Keratinocyte (primary cell): Measurements from ENCODE around the gene CHRNA7. TPM values are rescaled to one million over a fixed set of nuclear protein-coding genes. Genes with fewer than 3 reads are reported as not detected.

ENCODE experiments used
- DNase-seq: peaks from one replicate; pipeline ENCODE4 v3.0.0-alpha.2; 2011; ENCODE audit warnings: low read depth, missing footprints, low spot score
- FAIRE-seq: peaks from 2 replicates; lab custom pipeline; 2011; peaks lifted over from hg19 to GRCh38; lab: Jason Lieb, UNC
- H2AFZ ChIP-seq: 2 replicates; pipeline ENCODE4 v1.6.0; 2012; ENCODE audit warnings: low read length, control low read depth, inconsistent platforms; ENCODE audit not compliant: control insufficient read depth
- H3K27ac ChIP-seq: 2 replicates; pipeline ENCODE4 v1.5.1; 2011; ENCODE audit warnings: low read length; ENCODE audit not compliant: control insufficient read depth, insufficient read depth
- H3K27me3 ChIP-seq: 3 replicates; pipeline ENCODE4 v1.6.0; 2011; ENCODE audit warnings: low read length; ENCODE audit not compliant: control insufficient read depth, insufficient read depth; ENCODE audit errors: extremely low read depth
- H3K36me3 ChIP-seq, 2 experiments: 2 replicates in 1 of 2; 3 replicates in 1 of 2; pipeline ENCODE4 v1.5.1; 2011; ENCODE audit warnings: low read length in 2 of 2, mild to moderate bottlenecking in 1 of 2; ENCODE audit not compliant: control insufficient read depth in 2 of 2, insufficient read depth in 2 of 2; ENCODE audit errors: extremely low read depth in 1 of 2
- H3K4me1 ChIP-seq: 3 replicates; pipeline ENCODE4 v1.5.1; 2011; ENCODE audit warnings: low read length; ENCODE audit not compliant: control insufficient read depth, insufficient read depth; ENCODE audit errors: extremely low read depth
- H3K4me2 ChIP-seq: 3 replicates; pipeline ENCODE4 v1.6.0; 2011; ENCODE audit warnings: low read depth, low read length; ENCODE audit not compliant: control insufficient read depth, insufficient read depth; ENCODE audit errors: extremely low read depth
- H3K4me3 ChIP-seq, 3 experiments: fragments of 200-600 bp in 1 of 3; sonication (generic) in 1 of 3; 2 replicates in 2 of 3; 3 replicates in 1 of 3; pipeline ENCODE4 v1.5.1; 2011 to 2016; ENCODE audit warnings: low read length in 3 of 3, mild to moderate bottlenecking in 3 of 3, control low read depth in 2 of 3, inconsistent platforms in 1 of 3, low read depth in 1 of 3, mixed read lengths in 1 of 3, mixed run types in 1 of 3, moderate library complexity in 1 of 3; ENCODE audit not compliant: control insufficient read depth in 2 of 3, insufficient read depth in 2 of 3; ENCODE audit errors: extremely low read depth in 1 of 3
- H3K79me2 ChIP-seq: 2 replicates; pipeline ENCODE4 v1.6.0; 2012; ENCODE audit warnings: low read length; ENCODE audit not compliant: control insufficient read depth, insufficient read depth
- H3K9ac ChIP-seq: 3 replicates; pipeline ENCODE4 v1.6.0; 2011; ENCODE audit warnings: low read length; ENCODE audit not compliant: control insufficient read depth, insufficient read depth; ENCODE audit errors: extremely low read depth
- H3K9me1 ChIP-seq: 3 replicates; pipeline ENCODE4 v1.6.0; 2011; ENCODE audit warnings: low read length; ENCODE audit not compliant: control insufficient read depth, insufficient read depth; ENCODE audit errors: extremely low read depth
- H3K9me3 ChIP-seq: 2 replicates; pipeline ENCODE4 v1.5.1; 2012; ENCODE audit warnings: low read depth, low read length; ENCODE audit not compliant: control insufficient read depth
- H4K20me1 ChIP-seq: 3 replicates; pipeline ENCODE4 v1.6.0; 2011; ENCODE audit warnings: low read length; ENCODE audit not compliant: control insufficient read depth, insufficient read depth; ENCODE audit errors: extremely low read depth
- CTCF ChIP-seq, 3 experiments: IDR thresholded peaks in 1 of 3; conservative IDR thresholded peaks in 1 of 3; optimal IDR thresholded peaks in 1 of 3; 2 replicates in 2 of 3; 3 replicates in 1 of 3; pipeline versions ENCODE3 to v1.5.1; 2011; ENCODE audit warnings: low read length in 3 of 3, mild to moderate bottlenecking in 3 of 3, moderate library complexity in 2 of 3, control low read depth in 1 of 3, inconsistent platforms in 1 of 3; ENCODE audit not compliant: insufficient read depth in 2 of 3; ENCODE audit errors: extremely low read depth in 1 of 3
- EZH2 ChIP-seq: IDR thresholded peaks from one replicate; pipeline ENCODE4 v1.6.1; 2012; ENCODE audit warnings: inconsistent platforms, mild to moderate bottlenecking, low read length, moderate library complexity
- dilution Hi-C: fragments of 300-500 bp; cut with MboI; formaldehyde crosslinking; loops from one replicate; pipeline ENCODE4 v1.7.0; 2020; ENCODE audit warnings: low sequenced_read_pairs; ENCODE audit not compliant: extremely low pct_ligation_motif_present
- polyA plus RNA-seq, 5 experiments: library from polyadenylated mRNA; depleted of rRNA in 3 of 5; stranded (reverse) in 3 of 5; stranded (forward) in 1 of 5; unstranded in 1 of 5; fragments of >200 nt; gene quantifications; 1 replicate in 1 of 5; 2 replicates in 3 of 5; 3 replicates in 1 of 5; pipeline versions ENCODE4 v1.2.1 to v1.2.3, GENCODE V29; 2011 to 2012; ENCODE audit warnings: missing spikeins in 2 of 5, low read depth in 1 of 5, low replicate concordance in 1 of 5

CHRNA7 gene
- polyA plus RNA-seq, 1 donor (not counting 4 experiments of a cell fraction or from before 2014, with no cell fraction given): 0.93 TPM

- no peak for TF ChIP-seq EZH2
- TF ChIP-seq CTCF (optimal IDR thresholded peaks at IDR 0.05 in 1 of 3, IDR thresholded peaks at IDR 0.05 in 1 of 3, conservative IDR thresholded peaks at IDR 0.05 in 1 of 3; ENCODE audit: extremely low read depth in 1 of 3, insufficient read depth in 2 of 3, low read length in 3 of 3): peak in 2 of 3 experiments; percentile 9 to 32
- H3K9me1 ChIP-seq: no peaks in the 10 kb centered on the region
- peak overlapping the region; percentile 67 for H3K27ac ChIP-seq
- no peaks in the 10 kb centered on the region for H3K79me2 ChIP-seq
- peak overlapping the region; percentile 44 for H3K9ac ChIP-seq
- no peaks in the 10 kb centered on the region for H4K20me1 ChIP-seq
- H3K4me2 ChIP-seq: peak overlapping the region; percentile 48
- no peaks in the 10 kb centered on the region for H3K9me3 ChIP-seq
- H3K4me1 ChIP-seq: peaks cover 11% of the 10 kb centered on the region
- no peaks in the 10 kb centered on the region for H3K27me3 ChIP-seq
- dilution Hi-C loops: no loop called here
- H3K4me3 ChIP-seq: peak overlapping the region in 1 of 3 experiments; percentile 45
- FAIRE-seq (peak; percentile 67), DNase-seq (peak; percentile 42)
- no peaks in the 10 kb centered on the region for H3K36me3 ChIP-seq
- H2AFZ ChIP-seq: peak overlapping the region; percentile 88
Observed at GRCh38 chr15:32042269-32042972, 12.1 kb downstream of the CHRNA7 start.

- no peak overlapping the region for H3K27ac ChIP-seq
- TF ChIP-seq EZH2: no peak
- TF ChIP-seq CTCF (optimal IDR thresholded peaks at IDR 0.05 in 1 of 3, IDR thresholded peaks at IDR 0.05 in 1 of 3, conservative IDR thresholded peaks at IDR 0.05 in 1 of 3; ENCODE audit: extremely low read depth in 1 of 3, insufficient read depth in 2 of 3, low read length in 3 of 3): no peak
- no peaks in the 10 kb centered on the region for H3K9me3 ChIP-seq
- H3K4me1 ChIP-seq: no peaks in the 10 kb centered on the region
- FAIRE-seq (no peak), DNase-seq (no peak)
- H3K79me2 ChIP-seq: no peaks in the 10 kb centered on the region
- no peaks in the 10 kb centered on the region for H3K27me3 ChIP-seq
- H3K9me1 ChIP-seq: no peaks in the 10 kb centered on the region
- H4K20me1 ChIP-seq: no peaks in the 10 kb centered on the region
- no peak overlapping the region for H2AFZ ChIP-seq
- no peak overlapping the region for H3K4me3 ChIP-seq
- dilution Hi-C loops: no loop called here
- no peak overlapping the region for H3K4me2 ChIP-seq
- no peak overlapping the region for H3K9ac ChIP-seq
- no peaks in the 10 kb centered on the region for H3K36me3 ChIP-seq
Observed at GRCh38 chr15:32053719-32054118, 23.4 kb downstream of the CHRNA7 start.
